ENCODE data around the gene ATP6V1E1. TPM values are rescaled to one million over a fixed set of nuclear protein-coding genes. Genes with fewer than 3 reads are reported as not detected.

The ATP6V1E1 gene
- polyA plus RNA-seq, 1 of the 3 experiments (the other 2 are of a cell fraction): 140 TPM

DNA sequence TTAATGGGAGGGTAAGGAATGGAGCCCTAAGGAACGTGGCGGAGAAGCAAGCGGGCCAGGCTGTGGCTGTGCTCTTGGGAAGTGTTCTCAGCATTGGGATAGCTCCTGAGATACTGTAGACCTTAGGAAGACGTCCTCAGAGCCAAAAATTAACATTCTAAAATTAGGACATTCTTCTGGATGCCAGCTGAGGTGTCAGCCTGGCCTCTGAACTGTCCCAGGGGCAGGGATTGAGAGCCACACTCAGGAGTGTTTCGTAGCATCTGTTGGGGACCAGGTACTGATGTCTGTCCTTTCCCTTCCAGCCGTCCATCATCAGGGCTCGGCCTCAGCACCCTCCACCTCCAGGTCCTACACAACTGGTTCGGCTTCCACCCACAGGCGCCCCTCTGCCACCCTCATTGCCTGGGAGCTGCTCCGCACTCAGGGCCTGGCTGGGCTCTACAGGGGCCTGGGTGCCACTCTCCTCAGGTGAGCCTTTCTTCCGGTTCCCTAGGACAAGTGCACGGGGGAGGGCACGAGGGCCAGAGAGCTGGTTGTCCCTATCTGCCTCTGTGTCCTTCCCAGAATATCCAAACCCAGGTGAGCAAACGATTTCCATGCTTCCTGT lies 41.6 kb downstream of the ATP6V1E1 start:
- no peak overlapping the region for H3K27ac ChIP-seq (ENCODE audit: low read depth in 2 of 2, low read length in 1 of 2)
- no peak overlapping the region for H3K9ac ChIP-seq
- no peaks in the 10 kb centered on the region for H3K9me2 ChIP-seq
- H3K4me1 ChIP-seq (ENCODE audit: control insufficient read depth in 1 of 2, insufficient read depth in 2 of 2, low read depth in 1 of 2, low read length in 1 of 2): no peaks in the 10 kb centered on the region
- H2AFZ ChIP-seq (ENCODE audit: low read depth): no peak overlapping the region
- no peaks in the 10 kb centered on the region for H4K20me1 ChIP-seq (ENCODE audit: insufficient read depth)
- no peaks in the 10 kb centered on the region for H3K9me3 ChIP-seq
- H3K4me3 ChIP-seq (ENCODE audit: low read depth in 2 of 2, low read length in 1 of 2): no peak overlapping the region
- no peak overlapping the region for H3K4me2 ChIP-seq
- CTCF ChIA-PET: interaction anchor here (1.3 to 2.7 kb wide), 3 partner anchors 20 to 155 kb away, joined by 3 to 8 read pairs (median 7); no protein-coding TSS in a partner anchor
- TF ChIP-seq RFX5 (IDR thresholded peaks at IDR 0.05; ENCODE audit: low read length): no peak
- no peak for TF ChIP-seq FOSL2 (IDR thresholded peaks at IDR 0.05; ENCODE audit: borderline replicate concordance, low read depth)
- TF ChIP-seq RXRA (IDR thresholded peaks at IDR 0.05; ENCODE audit: borderline replicate concordance, low read depth): no peak
- TF ChIP-seq, protein P1, sequence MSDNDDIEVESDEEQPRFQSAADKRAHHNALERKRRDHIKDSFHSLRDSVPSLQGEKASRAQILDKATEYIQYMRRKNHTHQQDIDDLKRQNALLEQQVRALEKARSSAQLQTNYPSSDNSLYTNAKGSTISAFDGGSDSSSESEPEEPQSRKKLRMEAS (IDR thresholded peaks at IDR 0.05; ENCODE audit: low read depth): no peak
- TF ChIP-seq, protein P2, sequence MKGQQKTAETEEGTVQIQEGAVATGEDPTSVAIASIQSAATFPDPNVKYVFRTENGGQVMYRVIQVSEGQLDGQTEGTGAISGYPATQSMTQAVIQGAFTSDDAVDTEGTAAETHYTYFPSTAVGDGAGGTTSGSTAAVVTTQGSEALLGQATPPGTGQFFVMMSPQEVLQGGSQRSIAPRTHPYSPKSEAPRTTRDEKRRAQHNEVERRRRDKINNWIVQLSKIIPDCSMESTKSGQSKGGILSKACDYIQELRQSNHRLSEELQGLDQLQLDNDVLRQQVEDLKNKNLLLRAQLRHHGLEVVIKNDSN (IDR thresholded peaks at IDR 0.05; ENCODE audit: borderline replicate concordance, low read depth): no peak
- TF ChIP-seq, protein P3, sequence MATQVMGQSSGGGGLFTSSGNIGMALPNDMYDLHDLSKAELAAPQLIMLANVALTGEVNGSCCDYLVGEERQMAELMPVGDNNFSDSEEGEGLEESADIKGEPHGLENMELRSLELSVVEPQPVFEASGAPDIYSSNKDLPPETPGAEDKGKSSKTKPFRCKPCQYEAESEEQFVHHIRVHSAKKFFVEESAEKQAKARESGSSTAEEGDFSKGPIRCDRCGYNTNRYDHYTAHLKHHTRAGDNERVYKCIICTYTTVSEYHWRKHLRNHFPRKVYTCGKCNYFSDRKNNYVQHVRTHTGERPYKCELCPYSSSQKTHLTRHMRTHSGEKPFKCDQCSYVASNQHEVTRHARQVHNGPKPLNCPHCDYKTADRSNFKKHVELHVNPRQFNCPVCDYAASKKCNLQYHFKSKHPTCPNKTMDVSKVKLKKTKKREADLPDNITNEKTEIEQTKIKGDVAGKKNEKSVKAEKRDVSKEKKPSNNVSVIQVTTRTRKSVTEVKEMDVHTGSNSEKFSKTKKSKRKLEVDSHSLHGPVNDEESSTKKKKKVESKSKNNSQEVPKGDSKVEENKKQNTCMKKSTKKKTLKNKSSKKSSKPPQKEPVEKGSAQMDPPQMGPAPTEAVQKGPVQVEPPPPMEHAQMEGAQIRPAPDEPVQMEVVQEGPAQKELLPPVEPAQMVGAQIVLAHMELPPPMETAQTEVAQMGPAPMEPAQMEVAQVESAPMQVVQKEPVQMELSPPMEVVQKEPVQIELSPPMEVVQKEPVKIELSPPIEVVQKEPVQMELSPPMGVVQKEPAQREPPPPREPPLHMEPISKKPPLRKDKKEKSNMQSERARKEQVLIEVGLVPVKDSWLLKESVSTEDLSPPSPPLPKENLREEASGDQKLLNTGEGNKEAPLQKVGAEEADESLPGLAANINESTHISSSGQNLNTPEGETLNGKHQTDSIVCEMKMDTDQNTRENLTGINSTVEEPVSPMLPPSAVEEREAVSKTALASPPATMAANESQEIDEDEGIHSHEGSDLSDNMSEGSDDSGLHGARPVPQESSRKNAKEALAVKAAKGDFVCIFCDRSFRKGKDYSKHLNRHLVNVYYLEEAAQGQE (IDR thresholded peaks at IDR 0.05; ENCODE audit: low read depth, low read length): no peak
- TF ChIP-seq TEAD4 (IDR thresholded peaks at IDR 0.05; ENCODE audit: borderline replicate concordance, insufficient read depth): no peak
- TF ChIP-seq POLR2AphosphoS5 (IDR thresholded peaks at IDR 0.05; ENCODE audit: low read depth, low read length): no peak
- TF ChIP-seq NRF1 (IDR thresholded peaks at IDR 0.05; ENCODE audit: low read depth, low read length): no peak
- TF ChIP-seq, protein P4, sequence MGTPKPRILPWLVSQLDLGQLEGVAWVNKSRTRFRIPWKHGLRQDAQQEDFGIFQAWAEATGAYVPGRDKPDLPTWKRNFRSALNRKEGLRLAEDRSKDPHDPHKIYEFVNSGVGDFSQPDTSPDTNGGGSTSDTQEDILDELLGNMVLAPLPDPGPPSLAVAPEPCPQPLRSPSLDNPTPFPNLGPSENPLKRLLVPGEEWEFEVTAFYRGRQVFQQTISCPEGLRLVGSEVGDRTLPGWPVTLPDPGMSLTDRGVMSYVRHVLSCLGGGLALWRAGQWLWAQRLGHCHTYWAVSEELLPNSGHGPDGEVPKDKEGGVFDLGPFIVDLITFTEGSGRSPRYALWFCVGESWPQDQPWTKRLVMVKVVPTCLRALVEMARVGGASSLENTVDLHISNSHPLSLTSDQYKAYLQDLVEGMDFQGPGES (IDR thresholded peaks at IDR 0.05; ENCODE audit: low read depth, low read length): no peak
- no peak for TF ChIP-seq GABPA (IDR thresholded peaks at IDR 0.05; ENCODE audit: low read depth)
- no peak for TF ChIP-seq FOXM1 (IDR thresholded peaks at IDR 0.05; ENCODE audit: low read depth)
- TF ChIP-seq SMC3 (IDR thresholded peaks at IDR 0.05; ENCODE audit: low read depth, low read length): no peak
- TF ChIP-seq, protein P5, sequence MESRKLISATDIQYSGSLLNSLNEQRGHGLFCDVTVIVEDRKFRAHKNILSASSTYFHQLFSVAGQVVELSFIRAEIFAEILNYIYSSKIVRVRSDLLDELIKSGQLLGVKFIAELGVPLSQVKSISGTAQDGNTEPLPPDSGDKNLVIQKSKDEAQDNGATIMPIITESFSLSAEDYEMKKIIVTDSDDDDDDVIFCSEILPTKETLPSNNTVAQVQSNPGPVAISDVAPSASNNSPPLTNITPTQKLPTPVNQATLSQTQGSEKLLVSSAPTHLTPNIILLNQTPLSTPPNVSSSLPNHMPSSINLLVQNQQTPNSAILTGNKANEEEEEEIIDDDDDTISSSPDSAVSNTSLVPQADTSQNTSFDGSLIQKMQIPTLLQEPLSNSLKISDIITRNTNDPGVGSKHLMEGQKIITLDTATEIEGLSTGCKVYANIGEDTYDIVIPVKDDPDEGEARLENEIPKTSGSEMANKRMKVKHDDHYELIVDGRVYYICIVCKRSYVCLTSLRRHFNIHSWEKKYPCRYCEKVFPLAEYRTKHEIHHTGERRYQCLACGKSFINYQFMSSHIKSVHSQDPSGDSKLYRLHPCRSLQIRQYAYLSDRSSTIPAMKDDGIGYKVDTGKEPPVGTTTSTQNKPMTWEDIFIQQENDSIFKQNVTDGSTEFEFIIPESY (IDR thresholded peaks at IDR 0.05; ENCODE audit: borderline replicate concordance, low read depth): no peak
- TF ChIP-seq, protein P6, sequence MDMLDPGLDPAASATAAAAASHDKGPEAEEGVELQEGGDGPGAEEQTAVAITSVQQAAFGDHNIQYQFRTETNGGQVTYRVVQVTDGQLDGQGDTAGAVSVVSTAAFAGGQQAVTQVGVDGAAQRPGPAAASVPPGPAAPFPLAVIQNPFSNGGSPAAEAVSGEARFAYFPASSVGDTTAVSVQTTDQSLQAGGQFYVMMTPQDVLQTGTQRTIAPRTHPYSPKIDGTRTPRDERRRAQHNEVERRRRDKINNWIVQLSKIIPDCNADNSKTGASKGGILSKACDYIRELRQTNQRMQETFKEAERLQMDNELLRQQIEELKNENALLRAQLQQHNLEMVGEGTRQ (IDR thresholded peaks at IDR 0.05; ENCODE audit: borderline replicate concordance, low read depth, low read length): no peak
- no peak for TF ChIP-seq JUND (IDR thresholded peaks at IDR 0.05)
- DNase-seq: no peak
- H3K36me3 ChIP-seq (replicated peaks in 1 of 2; ENCODE audit: control insufficient read depth in 1 of 2, insufficient read depth in 2 of 2, low read length in 1 of 2): peaks cover 0 to 20% of the 10 kb centered on the region in 2 experiments
- no peaks in the 10 kb centered on the region for H3K79me2 ChIP-seq (ENCODE audit: insufficient read depth)
- 85% methylated on average over 14 of the region's 14 CpGs for WGBS (ENCODE audit: low lambda C conversion rate)
- no peaks in the 10 kb centered on the region for H3F3A ChIP-seq (replicated peaks; ENCODE audit: insufficient read depth)
- no peaks in the 10 kb centered on the region for H3K27me3 ChIP-seq (ENCODE audit: insufficient read depth)
- POLR2A ChIA-PET: interaction anchor here (0.7 kb wide), 1 partner anchor 248 kb away, joined by 3 read pairs; no protein-coding TSS in a partner anchor

Data from SK-N-SH (cell line).